ENCODE measurements around the gene ZNF280B.

Gene ZNF280B

DNA sequence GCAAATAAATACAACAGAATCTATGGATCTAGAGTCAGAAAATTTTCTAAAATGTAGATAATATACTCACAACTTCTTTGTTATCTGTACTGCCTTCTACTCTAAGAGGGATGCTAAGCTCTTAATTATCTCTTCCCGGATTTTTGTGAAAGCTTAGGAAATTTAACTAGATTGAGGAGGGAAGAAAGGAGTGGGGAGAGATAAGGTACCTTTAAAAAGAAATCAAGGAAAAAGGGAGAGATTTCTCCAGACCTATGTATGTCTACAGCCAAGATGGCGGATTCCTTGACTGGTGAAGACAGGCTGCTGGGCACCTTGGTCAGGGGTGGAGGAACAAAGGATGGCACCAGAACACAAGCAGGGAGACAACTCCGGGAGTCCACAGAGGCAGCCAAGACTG lies 23.0 kb downstream of the ZNF280B start:
- no peaks in the 10 kb centered on the region for H3K4me1 ChIP-seq (ENCODE audit: insufficient read depth, low read length)
- TF ChIP-seq EZH2 (IDR thresholded peaks at IDR 0.05; ENCODE audit: borderline replicate concordance, low read depth, low read length, severe bottlenecking), result no peak
- TF ChIP-seq, protein P1, sequence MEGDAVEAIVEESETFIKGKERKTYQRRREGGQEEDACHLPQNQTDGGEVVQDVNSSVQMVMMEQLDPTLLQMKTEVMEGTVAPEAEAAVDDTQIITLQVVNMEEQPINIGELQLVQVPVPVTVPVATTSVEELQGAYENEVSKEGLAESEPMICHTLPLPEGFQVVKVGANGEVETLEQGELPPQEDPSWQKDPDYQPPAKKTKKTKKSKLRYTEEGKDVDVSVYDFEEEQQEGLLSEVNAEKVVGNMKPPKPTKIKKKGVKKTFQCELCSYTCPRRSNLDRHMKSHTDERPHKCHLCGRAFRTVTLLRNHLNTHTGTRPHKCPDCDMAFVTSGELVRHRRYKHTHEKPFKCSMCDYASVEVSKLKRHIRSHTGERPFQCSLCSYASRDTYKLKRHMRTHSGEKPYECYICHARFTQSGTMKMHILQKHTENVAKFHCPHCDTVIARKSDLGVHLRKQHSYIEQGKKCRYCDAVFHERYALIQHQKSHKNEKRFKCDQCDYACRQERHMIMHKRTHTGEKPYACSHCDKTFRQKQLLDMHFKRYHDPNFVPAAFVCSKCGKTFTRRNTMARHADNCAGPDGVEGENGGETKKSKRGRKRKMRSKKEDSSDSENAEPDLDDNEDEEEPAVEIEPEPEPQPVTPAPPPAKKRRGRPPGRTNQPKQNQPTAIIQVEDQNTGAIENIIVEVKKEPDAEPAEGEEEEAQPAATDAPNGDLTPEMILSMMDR (IDR thresholded peaks at IDR 0.05; ENCODE audit: borderline replicate concordance, extremely low read depth, low read length, poor library complexity, severe bottlenecking), result no peak
- no peaks in the 10 kb centered on the region for H3K79me2 ChIP-seq (ENCODE audit: insufficient read depth, low read length)
- no peaks in the 10 kb centered on the region for H4K20me1 ChIP-seq (ENCODE audit: insufficient read depth, low read length)
- H2AFZ ChIP-seq (ENCODE audit: low read depth, low read length), result no peak overlapping the region
- no peaks in the 10 kb centered on the region for H3K27me3 ChIP-seq (ENCODE audit: insufficient read depth, low read length, poor library complexity)
- H3K36me3 ChIP-seq (ENCODE audit: insufficient read depth, low read length), result peaks cover 50% of the 10 kb centered on the region
- ATAC-seq (ENCODE audit: insufficient read depth, low read depth) (no peak), DNase-seq (no peak)
- H3K9ac ChIP-seq (ENCODE audit: low read depth, low read length), result no peak overlapping the region
- no peak overlapping the region for H3K4me2 ChIP-seq (ENCODE audit: insufficient read depth, low read length)
- no peak overlapping the region for H3K27ac ChIP-seq (ENCODE audit: low read length)
- no peak overlapping the region for H3K4me3 ChIP-seq (ENCODE audit: low read depth in 1 of 2, low read length in 2 of 2)
- no peaks in the 10 kb centered on the region for H3K9me3 ChIP-seq (ENCODE audit: insufficient read depth, low read length, severe bottlenecking)

DNA sequence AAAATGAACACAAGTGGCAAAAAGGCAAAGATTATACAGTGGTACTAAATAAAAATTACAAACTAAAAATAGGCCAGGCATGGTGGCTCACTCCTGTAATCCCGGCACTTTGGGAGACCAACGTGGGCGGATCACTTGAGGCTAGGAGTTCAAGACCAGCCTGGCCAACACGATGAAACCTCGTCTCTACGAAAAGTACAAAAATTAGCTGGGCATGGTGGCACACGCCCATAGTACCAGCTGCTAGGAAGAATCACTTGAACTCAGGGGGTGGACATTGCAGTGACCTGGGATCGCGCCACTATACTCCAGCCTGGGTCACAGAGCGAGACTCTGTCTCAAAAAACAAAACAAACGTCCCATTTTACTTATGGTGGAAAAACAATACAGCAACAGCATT lies 24.5 kb downstream of the ZNF280B start:
- H3K9me3 ChIP-seq (ENCODE audit: insufficient read depth, low read length, severe bottlenecking), result no peaks in the 10 kb centered on the region
- no peak overlapping the region for H3K27ac ChIP-seq (ENCODE audit: low read length)
- H4K20me1 ChIP-seq (ENCODE audit: insufficient read depth, low read length), result no peaks in the 10 kb centered on the region
- no peaks in the 10 kb centered on the region for H3K4me1 ChIP-seq (ENCODE audit: insufficient read depth, low read length)
- DNase-seq, result no peak
- H3K4me2 ChIP-seq (ENCODE audit: insufficient read depth, low read length), result no peak overlapping the region
- TF ChIP-seq, protein P1 (IDR thresholded peaks at IDR 0.05; ENCODE audit: borderline replicate concordance, extremely low read depth, low read length, poor library complexity, severe bottlenecking), result no peak
- TF ChIP-seq EZH2 (IDR thresholded peaks at IDR 0.05; ENCODE audit: borderline replicate concordance, low read depth, low read length, severe bottlenecking), result no peak
- H3K27me3 ChIP-seq (ENCODE audit: insufficient read depth, low read length, poor library complexity), result no peaks in the 10 kb centered on the region
- H2AFZ ChIP-seq (ENCODE audit: low read depth, low read length), result no peak overlapping the region
- no peaks in the 10 kb centered on the region for H3K79me2 ChIP-seq (ENCODE audit: insufficient read depth, low read length)
- no peak for ATAC-seq (ENCODE audit: insufficient read depth, low read depth)
- H3K9ac ChIP-seq (ENCODE audit: low read depth, low read length), result no peak overlapping the region
- no peak overlapping the region for H3K4me3 ChIP-seq (ENCODE audit: low read depth in 1 of 2, low read length in 2 of 2)
- H3K36me3 ChIP-seq (ENCODE audit: insufficient read depth, low read length), result peaks cover 38% of the 10 kb centered on the region

DNA sequence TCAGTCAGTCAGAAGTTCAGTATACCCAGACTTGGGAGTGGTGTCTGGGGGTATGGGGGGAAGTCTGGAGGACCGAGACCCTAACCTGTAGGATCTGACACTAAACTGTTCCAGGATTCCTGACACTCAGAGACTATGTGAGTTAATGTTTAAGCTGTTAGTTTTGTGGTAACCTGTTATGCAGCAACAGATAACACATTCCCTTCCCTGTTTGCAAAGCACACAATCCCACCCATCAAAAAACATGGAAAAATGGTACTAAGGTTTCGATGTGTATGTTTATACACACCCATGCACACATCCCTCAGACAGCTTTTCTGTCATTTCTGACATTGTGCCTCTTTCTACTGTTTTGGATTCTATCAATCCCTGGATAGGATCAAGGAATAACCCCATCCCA lies 27.6 kb downstream of the ZNF280B start:
- Histone ChIP-seq H3K27ac (ENCODE audit: low read length) (no peak overlapping the region), H4K20me1 (ENCODE audit: insufficient read depth, low read length) (no peaks in the 10 kb centered on the region), H3K9ac (ENCODE audit: low read depth, low read length) (no peak overlapping the region), H3K27me3 (ENCODE audit: insufficient read depth, low read length, poor library complexity) (no peaks in the 10 kb centered on the region), H3K79me2 (ENCODE audit: insufficient read depth, low read length) (no peaks in the 10 kb centered on the region), H2AFZ (ENCODE audit: low read depth, low read length) (no peak overlapping the region), H3K4me2 (ENCODE audit: insufficient read depth, low read length) (no peak overlapping the region), H3K36me3 (ENCODE audit: insufficient read depth, low read length) (peaks cover 11% of the 10 kb centered on the region), H3K9me3 (ENCODE audit: insufficient read depth, low read length, severe bottlenecking) (no peaks in the 10 kb centered on the region), H3K4me1 (ENCODE audit: insufficient read depth, low read length) (no peaks in the 10 kb centered on the region), H3K4me3 (ENCODE audit: low read depth in 1 of 2, low read length in 2 of 2) (no peak overlapping the region)
- DNase-seq (no peak), ATAC-seq (ENCODE audit: insufficient read depth, low read depth) (no peak)
- TF ChIP-seq EZH2 (IDR thresholded peaks at IDR 0.05; ENCODE audit: borderline replicate concordance, low read depth, low read length, severe bottlenecking), result no peak
- TF ChIP-seq, protein P1 (IDR thresholded peaks at IDR 0.05; ENCODE audit: borderline replicate concordance, extremely low read depth, low read length, poor library complexity, severe bottlenecking), result no peak

DNA sequence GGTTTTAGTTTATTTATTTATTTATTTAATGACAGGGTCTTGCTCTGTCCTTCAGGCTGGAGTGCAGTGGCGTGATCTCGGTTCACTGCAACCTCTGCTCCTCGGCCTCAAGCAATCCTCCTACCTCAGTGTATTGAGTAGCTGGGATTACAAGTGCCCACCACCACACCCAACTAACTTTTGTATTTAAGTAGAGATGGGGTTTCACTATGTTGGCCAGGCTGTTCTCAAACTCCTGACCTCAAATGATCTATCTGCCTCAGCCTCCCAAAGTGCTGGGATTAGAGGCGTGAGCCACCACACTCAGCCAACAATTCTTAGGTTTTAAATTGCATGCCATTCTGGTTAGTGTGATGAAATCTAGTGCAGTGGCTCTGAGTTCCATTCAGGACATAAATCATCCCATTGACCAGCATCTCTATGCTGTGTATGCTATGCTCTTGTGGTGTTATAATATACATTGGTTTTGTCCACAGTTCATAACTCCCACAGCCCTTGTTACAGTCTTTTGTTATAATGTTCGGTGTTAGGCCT lies 28.5 kb downstream of the ZNF280B start:
- no peak overlapping the region for H2AFZ ChIP-seq (ENCODE audit: low read depth, low read length)
- H3K4me3 ChIP-seq (ENCODE audit: low read depth in 1 of 2, low read length in 2 of 2), result no peak overlapping the region
- H4K20me1 ChIP-seq (ENCODE audit: insufficient read depth, low read length), result no peaks in the 10 kb centered on the region
- DNase-seq (no peak), ATAC-seq (ENCODE audit: insufficient read depth, low read depth) (no peak)
- H3K36me3 ChIP-seq (ENCODE audit: insufficient read depth, low read length), result peaks cover 3% of the 10 kb centered on the region
- TF ChIP-seq, protein P1 (IDR thresholded peaks at IDR 0.05; ENCODE audit: borderline replicate concordance, extremely low read depth, low read length, poor library complexity, severe bottlenecking), result no peak
- TF ChIP-seq EZH2 (IDR thresholded peaks at IDR 0.05; ENCODE audit: borderline replicate concordance, low read depth, low read length, severe bottlenecking), result no peak
- no peaks in the 10 kb centered on the region for H3K9me3 ChIP-seq (ENCODE audit: insufficient read depth, low read length, severe bottlenecking)
- H3K9ac ChIP-seq (ENCODE audit: low read depth, low read length), result no peak overlapping the region
- no peaks in the 10 kb centered on the region for H3K27me3 ChIP-seq (ENCODE audit: insufficient read depth, low read length, poor library complexity)
- H3K4me2 ChIP-seq (ENCODE audit: insufficient read depth, low read length), result no peak overlapping the region
- H3K27ac ChIP-seq (ENCODE audit: low read length), result no peak overlapping the region
- no peaks in the 10 kb centered on the region for H3K79me2 ChIP-seq (ENCODE audit: insufficient read depth, low read length)
- H3K4me1 ChIP-seq (ENCODE audit: insufficient read depth, low read length), result no peaks in the 10 kb centered on the region

Measured in DND-41 (cell line).